Measurements from ENCODE around the gene ATP2B2. TPM values are rescaled to one million over a fixed set of nuclear protein-coding genes. Genes with fewer than 3 reads are reported as not detected.

ATP2B2 gene
- total and polyA plus RNA-seq, 2 of the 8 experiments (the other 6 are each of a cell fraction or from before 2014, with no cell fraction given), result 0.14 to 1.2 TPM

DNA sequence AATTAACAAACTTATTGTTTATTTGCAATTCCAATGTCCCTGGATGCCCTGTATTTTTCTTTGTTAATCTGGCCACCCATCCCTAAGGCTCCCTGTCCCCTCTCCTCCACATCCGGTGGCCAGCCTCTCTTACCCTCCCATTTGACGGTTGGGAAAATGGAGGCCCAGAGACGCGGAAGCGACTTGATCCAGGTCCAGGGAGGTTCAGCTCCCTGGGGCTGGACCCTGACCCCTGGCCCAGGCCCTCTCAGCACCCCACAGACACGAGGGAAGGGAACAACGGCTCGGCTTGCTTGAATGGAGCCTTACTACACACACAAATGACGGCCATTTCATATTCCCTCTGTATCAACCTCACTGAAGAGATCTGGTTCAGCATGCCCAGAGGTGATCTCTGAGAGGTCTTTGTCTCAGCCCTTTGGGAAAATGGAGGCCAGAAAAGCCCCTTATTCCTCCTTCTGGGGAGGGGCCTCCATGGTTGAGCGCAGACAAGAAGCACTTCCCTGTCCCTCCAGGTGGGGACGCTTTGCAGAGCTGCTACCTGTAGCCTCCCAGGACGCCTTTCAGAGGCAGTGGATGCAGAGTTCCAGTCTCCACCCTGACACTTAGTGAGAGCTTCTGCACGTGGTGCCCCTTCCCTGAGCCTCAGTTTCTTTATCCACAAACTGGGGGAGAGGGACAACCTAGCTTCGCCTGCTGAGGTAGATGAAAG, 82.1 kb downstream of the ATP2B2 start:
- peak in 1 of 2 experiments; percentile 65 for DNase-seq (ENCODE audit: low read depth in 1 of 2, low spot score in 2 of 2)
- no peak for FAIRE-seq
- CTCF ChIA-PET (ENCODE audit: partially characterized antibody), result interaction anchor here (0.7 to 3.5 kb wide), 21 partner anchors 9 to 316 kb away, joined by 3 to 23 read pairs (median 4); no protein-coding TSS in a partner anchor

More for the DNA sequence above, 82.1 kb downstream of the ATP2B2 start:
- H3K4me3 ChIP-seq (ENCODE audit: extremely low read depth in 1 of 4, insufficient read depth in 2 of 4, low read depth in 3 of 4, low read length in 4 of 4), result no peak overlapping the region
- peak overlapping the region; percentile 72; the same call in 1 of the 2 replicates for H4K8ac ChIP-seq (ENCODE audit: extremely low read depth, insufficient read depth, low read length)
- no peaks in the 10 kb centered on the region for H3K36me3 ChIP-seq (ENCODE audit: control insufficient read depth in 2 of 4, insufficient read depth in 4 of 4, low read length in 3 of 4)
- no peak overlapping the region for H3K14ac ChIP-seq (ENCODE audit: insufficient read length)
- no peaks in the 10 kb centered on the region for H3K27me3 ChIP-seq (replicated peaks in 1 of 4; ENCODE audit: control insufficient read depth in 3 of 4, extremely low read depth in 1 of 4, insufficient read depth in 3 of 4, low read length in 3 of 4)
- no peaks in the 10 kb centered on the region for H3K79me2 ChIP-seq (ENCODE audit: control insufficient read depth in 1 of 2, insufficient read depth in 2 of 2, low read length in 2 of 2)
- H3K18ac ChIP-seq (ENCODE audit: extremely low read depth, low read length), result no peak overlapping the region
- H3K23ac ChIP-seq (ENCODE audit: insufficient read length), result no peak overlapping the region
- H3K56ac ChIP-seq (replicated peaks; ENCODE audit: insufficient read length, low read depth, low read length), result no peak overlapping the region
- H3K27ac ChIP-seq (ENCODE audit: low read depth, low read length), result no peak overlapping the region
- no peaks in the 10 kb centered on the region for H3K79me1 ChIP-seq (ENCODE audit: low read depth, low read length)
- H4K20me1 ChIP-seq (replicated peaks in 1 of 2; ENCODE audit: control insufficient read depth in 1 of 2, insufficient read depth in 2 of 2, low read length in 2 of 2), result no peaks in the 10 kb centered on the region
- WGBS, 2 experiments (ENCODE audit: extremely low coverage in 1 of 2, insufficient coverage in 1 of 2, insufficient read length in 1 of 2, insufficient replicate concordance in 2 of 2, low coverage in 1 of 2, low lambda C conversion rate in 2 of 2, missing lambda C conversion rate in 1 of 2), result 86% methylated on average over 14 of the region's 14 CpGs; no CpG with 5 or more reads in 1 of the 2 experiments
- H3K4me2 ChIP-seq (ENCODE audit: insufficient read depth in 1 of 2, low read depth in 2 of 2, low read length in 2 of 2), result no peak overlapping the region
- TF ChIP-seq SRF (IDR thresholded peaks at IDR 0.05; ENCODE audit: low read depth, low read length), result no peak
- TF ChIP-seq RAD21 (IDR thresholded peaks at IDR 0.05 in 1 of 2, conservative IDR thresholded peaks at IDR 0.05 in 1 of 2; ENCODE audit: low read depth in 2 of 2, low read length in 2 of 2), result peak; percentile 48 to 64
- TF ChIP-seq BRCA1 (IDR thresholded peaks at IDR 0.05; ENCODE audit: low read depth, low read length), result no peak
- TF ChIP-seq, protein P1, sequence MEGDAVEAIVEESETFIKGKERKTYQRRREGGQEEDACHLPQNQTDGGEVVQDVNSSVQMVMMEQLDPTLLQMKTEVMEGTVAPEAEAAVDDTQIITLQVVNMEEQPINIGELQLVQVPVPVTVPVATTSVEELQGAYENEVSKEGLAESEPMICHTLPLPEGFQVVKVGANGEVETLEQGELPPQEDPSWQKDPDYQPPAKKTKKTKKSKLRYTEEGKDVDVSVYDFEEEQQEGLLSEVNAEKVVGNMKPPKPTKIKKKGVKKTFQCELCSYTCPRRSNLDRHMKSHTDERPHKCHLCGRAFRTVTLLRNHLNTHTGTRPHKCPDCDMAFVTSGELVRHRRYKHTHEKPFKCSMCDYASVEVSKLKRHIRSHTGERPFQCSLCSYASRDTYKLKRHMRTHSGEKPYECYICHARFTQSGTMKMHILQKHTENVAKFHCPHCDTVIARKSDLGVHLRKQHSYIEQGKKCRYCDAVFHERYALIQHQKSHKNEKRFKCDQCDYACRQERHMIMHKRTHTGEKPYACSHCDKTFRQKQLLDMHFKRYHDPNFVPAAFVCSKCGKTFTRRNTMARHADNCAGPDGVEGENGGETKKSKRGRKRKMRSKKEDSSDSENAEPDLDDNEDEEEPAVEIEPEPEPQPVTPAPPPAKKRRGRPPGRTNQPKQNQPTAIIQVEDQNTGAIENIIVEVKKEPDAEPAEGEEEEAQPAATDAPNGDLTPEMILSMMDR (IDR thresholded peaks at IDR 0.05; ENCODE audit: control extremely low read depth in 1 of 3, insufficient read depth in 1 of 3, low read depth in 1 of 3, low read length in 3 of 3), result peak; percentile 54 to 69 (median 65)
- no peak overlapping the region for H2BK5ac ChIP-seq (ENCODE audit: low read depth, low read length)
- H4K91ac ChIP-seq (replicated peaks; ENCODE audit: insufficient read length, low read length), result no peak overlapping the region
- H3K4me1 ChIP-seq (replicated peaks in 1 of 4; ENCODE audit: control insufficient read depth in 3 of 4, insufficient read depth in 4 of 4, low read length in 3 of 4), result no peaks in the 10 kb centered on the region
- H4K5ac ChIP-seq (ENCODE audit: insufficient read length, low read depth, low read length), result no peak overlapping the region
- no peak overlapping the region for H2BK120ac ChIP-seq (replicated peaks; ENCODE audit: low read depth, low read length)
- H2BK15ac ChIP-seq (ENCODE audit: low read length), result no peak overlapping the region
- no peak overlapping the region for H2BK20ac ChIP-seq (ENCODE audit: low read length)
- no peak overlapping the region for H2BK12ac ChIP-seq (ENCODE audit: low read depth, low read length)
- no peak overlapping the region for H3K9ac ChIP-seq (replicated peaks in 1 of 4; ENCODE audit: extremely low read depth in 1 of 4, low read depth in 3 of 4, low read length in 3 of 4)
- H3K23me2 ChIP-seq (ENCODE audit: low read depth, low read length), result no peaks in the 10 kb centered on the region
- H3K9me3 ChIP-seq (ENCODE audit: insufficient read depth in 2 of 2, low read depth in 1 of 2, low read length in 1 of 2), result no peaks in the 10 kb centered on the region
- POLR2A ChIA-PET (ENCODE audit: partially characterized antibody), result no interaction called here
- H3K4ac ChIP-seq (replicated peaks; ENCODE audit: insufficient read length, low read depth, low read length), result no peak overlapping the region
- H2AFZ ChIP-seq (ENCODE audit: low read length), result peak overlapping the region; percentile 90; the same call in 1 of the 2 replicates
- no peak overlapping the region for H2AK5ac ChIP-seq (ENCODE audit: low read depth, low read length)

Data from H1 (cell line).